GM20431 (cell line): ENCODE results near the gene BMP2K.

Experiments used
- in situ Hi-C: fragments of 300-500 bp; cut with MseI, MboI; formaldehyde crosslinking; loops from one replicate; pipeline ENCODE4 v1.15.0; 2020; ENCODE audit warnings: low sequenced_read_pairs; ENCODE audit not compliant: unreplicated experiment

The BMP2K gene

GRCh38 chr4:78763763-78764387 is 12.3 kb upstream of the BMP2K start:
- in situ Hi-C loops, result no loop called here

DNA sequence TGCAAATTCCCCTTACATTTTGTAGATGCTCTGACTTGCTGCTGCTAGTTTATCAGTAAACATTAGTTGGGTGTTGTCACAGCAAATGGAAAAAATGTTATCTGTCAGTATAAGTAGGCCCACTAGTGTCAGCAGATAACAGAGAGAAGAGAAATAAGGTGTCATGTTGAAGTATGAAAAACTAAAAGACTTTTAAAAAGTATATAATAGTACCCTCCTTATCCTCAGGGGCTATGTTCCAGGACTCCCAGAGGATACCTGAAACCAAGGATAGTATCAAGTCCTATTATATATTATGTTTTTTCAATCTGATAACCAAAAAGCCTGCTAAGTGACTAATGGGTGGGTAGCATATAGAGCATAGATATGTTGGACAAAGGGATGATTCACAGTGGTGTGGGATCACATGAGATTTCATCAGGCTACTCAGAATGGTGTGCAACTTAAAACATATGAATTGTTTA is 11.6 kb upstream of the BMP2K start:
- in situ Hi-C loops, result no loop called here

- in situ Hi-C loops, result no loop called here
Observed at GRCh38 chr4:78765432-78766006, 10.6 kb upstream of the BMP2K start.

DNA sequence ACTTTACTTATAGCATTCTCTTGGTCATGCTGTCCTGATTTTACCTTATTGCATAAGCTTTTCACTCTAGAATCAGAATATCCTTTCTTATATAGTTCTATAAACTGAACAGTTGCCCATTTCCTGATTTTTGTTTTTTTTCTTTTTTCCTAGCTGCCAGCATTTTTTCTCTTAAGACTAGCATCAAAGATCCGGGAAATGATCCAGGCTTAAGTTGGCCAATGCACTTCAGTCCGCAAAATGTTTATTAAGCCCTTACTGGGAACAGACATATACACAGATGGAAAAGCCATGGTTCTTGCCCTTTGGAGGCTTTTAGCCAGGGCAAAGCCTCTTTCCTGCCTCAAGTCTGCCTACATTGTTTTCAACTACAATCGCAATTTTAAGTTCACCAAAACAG is 10.1 kb upstream of the BMP2K start:
- in situ Hi-C loops, result no loop called here

DNA sequence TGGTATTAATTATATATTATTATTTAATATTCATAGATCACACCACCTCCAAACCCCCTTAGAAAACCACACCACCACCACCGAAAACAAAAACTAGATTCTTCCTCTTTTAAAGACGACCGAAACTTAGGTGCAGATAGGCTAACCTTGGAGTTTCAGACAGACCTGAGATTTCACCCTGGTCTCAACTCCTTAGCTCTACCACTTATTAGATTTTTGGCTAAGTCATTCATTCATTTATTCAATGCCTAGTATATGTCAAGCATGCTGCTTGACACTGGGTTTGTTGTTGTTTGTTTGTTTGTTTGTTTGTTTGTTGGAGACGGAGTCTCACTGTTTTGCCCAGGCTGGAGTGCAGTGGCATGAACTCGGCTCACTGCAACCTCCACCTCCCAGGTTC is 9.5 kb upstream of the BMP2K start:
- in situ Hi-C loops, result no loop called here

- in situ Hi-C loops, result no loop called here
Observed at GRCh38 chr4:78767350-78767749, 8.8 kb upstream of the BMP2K start.

DNA sequence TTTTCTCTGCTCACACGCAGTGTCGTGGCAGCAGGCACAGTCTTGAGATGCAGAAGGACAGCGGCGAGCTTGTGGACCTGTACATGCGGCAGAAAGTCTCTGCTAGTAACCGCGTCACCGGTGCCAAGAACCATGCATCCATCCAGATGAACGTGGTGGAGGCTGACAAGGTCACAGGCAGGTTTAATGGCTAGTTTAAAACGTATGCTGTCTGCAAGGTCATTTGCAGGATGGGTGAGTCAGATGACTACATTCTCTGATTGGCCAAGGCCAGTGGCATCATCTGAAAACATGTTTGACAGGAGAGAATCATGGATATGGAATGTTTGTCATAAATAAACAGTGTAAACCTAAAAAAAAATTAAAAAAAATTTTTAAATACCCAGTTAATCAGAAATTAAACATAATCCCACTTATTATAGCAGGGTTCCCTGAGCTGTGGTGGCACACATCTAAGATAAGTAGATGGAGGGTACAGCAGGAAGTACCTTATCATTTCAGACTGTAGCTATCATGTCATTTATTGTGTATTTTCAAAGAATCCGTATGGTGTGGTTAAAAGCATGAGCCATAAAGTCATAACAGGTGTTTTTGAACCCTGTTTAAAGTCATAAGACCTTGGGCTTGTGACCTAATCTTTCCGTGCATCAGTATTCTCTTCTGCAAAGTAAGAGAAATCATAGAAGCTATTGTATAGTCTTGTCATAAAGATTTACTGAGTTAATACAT is 7.5 kb upstream of the BMP2K start:
- in situ Hi-C loops, result no loop called here

DNA sequence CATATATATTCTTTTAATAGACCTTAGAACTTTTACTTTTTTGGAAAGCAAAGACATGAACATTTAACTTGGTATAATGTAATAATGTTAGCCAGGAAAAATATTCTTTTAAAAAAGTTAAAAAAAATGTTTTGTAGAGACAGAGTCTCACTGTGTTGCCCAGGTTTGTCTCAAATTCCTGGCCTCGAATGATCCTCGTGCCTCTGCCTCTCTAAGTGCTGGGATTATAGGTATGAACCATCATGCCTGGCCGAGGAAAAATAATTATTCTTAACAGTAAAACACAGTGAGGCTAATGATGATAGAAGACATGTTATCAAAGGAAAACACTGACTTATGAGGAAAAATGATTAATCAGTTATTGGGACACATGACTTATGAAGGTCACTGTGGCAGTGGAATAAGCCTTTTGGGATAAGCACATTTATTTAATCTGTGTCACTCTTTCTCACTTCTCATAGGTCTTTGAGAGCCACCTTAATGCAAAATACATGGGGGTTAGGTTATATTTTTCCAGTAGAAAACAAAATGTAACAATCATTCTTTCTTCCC is 6.0 kb upstream of the BMP2K start:
- in situ Hi-C loops, result no loop called here

DNA sequence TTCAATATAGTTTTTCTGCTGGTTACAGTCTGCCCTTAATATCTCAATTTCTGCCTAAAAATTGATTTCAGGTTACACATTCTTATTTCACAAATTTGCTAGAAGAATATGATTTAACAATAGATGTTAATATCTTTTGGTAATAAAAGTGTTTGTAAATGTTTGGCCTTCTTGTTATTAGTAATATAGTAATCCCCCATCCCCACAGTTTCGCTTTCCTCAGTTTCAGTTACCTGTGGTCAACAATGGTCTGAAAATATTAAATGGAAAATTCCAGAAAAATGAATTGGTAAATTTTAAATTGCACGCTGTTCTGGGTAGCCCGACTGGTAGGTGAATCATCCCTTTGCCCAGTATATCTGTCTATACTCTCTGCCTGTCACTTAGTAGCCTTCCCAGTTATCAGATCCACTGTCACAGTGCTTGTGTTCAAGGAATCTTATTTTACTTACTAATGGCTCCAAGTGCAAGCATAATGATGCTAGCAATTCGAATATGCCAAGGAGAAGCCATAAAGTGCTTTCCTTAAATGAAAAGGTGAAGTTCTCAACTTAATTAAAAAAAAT is 3.5 kb upstream of the BMP2K start:
- in situ Hi-C loops, result no loop called here

DNA sequence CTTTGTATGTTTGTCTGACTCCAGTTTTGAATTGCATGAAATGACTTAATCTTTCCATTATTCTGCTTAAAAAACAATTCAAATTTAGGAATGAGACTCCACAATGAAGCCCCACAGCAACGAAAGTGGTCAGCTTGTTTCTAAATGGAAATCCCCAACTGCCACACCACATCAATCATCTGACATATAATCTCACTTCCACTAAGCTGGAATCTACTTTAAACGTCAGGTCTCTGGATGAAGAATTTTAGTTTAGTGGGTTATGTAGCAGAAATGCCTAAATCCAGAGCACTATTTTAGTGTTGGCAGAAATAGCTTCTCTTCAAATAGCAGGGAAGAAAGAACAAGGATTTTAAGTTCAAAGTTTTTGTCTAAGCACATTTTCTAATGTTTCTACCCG is 1.7 kb upstream of the BMP2K start:
- in situ Hi-C loops, result no loop called here

DNA sequence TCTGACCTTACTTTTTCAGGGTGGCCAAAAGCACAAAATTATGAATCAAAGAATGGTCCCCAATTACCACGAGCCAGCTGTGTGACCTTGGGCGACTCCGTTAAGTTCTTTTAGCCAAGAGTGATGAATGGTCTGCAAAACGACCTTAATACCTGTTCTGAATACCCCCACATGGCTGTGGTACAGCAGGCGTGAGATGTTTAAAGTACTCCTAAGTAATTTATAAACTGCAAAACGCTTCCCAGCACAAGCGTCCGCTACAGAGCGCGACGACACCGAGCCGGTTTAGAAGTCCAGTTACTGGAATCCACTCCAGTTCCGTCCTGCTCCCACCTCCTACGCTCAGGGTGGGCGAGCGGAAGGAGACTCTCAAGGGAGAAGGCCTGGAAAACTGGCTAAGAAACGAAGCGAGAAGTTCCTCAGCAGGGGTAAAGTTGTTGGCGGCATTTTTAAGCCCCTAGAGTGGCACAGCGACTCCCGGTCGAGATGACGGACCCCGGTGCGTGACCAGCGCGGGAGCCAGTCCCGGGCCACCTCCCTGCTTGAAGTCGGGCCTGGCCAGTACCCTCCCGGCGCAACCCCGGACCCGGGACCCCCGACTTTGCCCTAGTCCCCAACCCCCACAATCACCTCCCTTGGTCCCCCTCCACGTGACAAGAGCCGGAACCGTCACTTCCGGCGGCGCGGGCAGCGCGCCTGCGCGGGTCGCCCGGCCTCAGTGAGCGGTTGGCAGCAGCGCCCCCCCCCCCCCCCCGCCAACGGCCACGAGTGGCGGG is 659 bp upstream of the BMP2K start:
- in situ Hi-C loops, result no loop called here

- in situ Hi-C loops, result no loop called here
Observed at GRCh38 chr4:78776729-78777575, 802 bp downstream of the BMP2K start.

- in situ Hi-C loops, result no loop called here
Observed at GRCh38 chr4:78777576-78777940, 1.4 kb downstream of the BMP2K start.

- in situ Hi-C loops, result no loop called here
Observed at GRCh38 chr4:78778530-78778929, 2.4 kb downstream of the BMP2K start.

DNA sequence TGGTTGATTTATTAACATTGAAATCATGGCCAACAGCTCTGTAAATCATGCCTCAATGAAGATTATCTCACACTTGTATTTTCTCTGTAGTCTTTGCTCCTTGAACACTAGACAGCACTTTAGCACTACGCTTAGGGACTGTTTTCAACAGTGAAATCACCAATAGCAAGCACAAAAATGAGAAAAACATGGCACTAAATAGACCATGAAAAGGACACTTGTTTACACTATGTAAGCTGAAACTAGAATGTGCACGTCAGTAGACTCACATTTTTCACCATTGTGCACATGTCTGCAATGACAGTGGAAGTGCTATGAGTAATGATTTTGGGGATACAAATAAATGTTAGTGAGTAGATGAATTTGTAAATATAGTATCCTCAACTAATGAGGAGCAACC is 3.1 kb downstream of the BMP2K start:
- in situ Hi-C loops, result no loop called here

- in situ Hi-C loops, result no loop called here
Observed at GRCh38 chr4:78780093-78780492, 3.9 kb downstream of the BMP2K start.

DNA sequence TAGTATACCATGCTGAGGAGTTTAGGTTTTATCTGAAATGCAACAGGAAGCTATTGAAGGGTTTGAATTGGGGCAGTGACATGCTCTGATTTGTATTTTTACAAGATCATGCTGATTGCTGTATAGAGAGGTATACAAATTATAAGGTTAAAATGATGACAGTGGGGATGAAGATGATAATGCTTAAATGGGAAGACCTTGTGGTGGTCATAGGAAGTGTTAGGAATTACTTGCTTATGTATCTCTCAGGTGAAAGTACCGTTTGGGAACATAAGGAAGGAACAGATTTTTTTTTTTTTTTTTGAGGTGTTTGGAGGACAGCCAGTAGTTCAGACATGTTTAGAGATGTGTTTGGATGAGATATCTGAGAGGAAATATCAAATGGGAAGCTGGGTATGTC is 5.0 kb downstream of the BMP2K start:
- in situ Hi-C loops, result no loop called here

GRCh38 chr4:78781924-78782323 is 5.8 kb downstream of the BMP2K start:
- in situ Hi-C loops, result no loop called here

DNA sequence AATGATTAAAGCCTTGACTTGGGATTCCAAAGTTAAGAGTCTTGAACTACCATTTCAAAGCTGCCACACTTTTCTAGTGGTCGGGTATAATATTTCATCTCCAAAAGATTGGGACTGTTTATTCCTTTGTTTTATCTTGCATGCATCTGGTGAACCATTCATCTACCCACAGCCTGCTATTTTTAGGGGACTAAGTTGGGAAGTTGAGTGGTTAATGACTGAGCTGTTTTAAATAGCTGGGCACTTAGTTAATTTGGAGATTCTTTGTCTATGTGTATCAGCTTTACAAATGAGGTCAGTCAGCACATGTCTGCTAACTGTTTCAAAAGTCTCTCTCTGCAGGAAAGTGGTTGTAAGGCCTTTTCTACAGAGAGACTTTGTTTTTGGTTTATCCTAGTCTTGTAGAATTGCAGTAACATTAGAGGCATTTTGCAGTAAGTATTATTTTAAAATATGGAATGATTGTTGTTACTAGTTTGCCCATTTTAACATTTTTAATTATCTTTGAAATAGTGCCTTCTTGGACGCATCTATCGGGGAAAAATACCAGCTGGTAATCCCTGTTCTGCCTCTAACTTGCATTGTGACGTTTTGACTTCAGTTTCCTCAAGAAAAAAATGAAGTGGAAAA is 8.2 kb downstream of the BMP2K start:
- in situ Hi-C loops, result no loop called here
